ENCODE results near the gene CCDC121. TPM values are rescaled to one million over a fixed set of nuclear protein-coding genes. Genes with fewer than 3 reads are reported as not detected.

Gene CCDC121
- total and polyA plus RNA-seq, 2 experiments from 2014 or later: 2.7 to 4.4 TPM

DNA sequence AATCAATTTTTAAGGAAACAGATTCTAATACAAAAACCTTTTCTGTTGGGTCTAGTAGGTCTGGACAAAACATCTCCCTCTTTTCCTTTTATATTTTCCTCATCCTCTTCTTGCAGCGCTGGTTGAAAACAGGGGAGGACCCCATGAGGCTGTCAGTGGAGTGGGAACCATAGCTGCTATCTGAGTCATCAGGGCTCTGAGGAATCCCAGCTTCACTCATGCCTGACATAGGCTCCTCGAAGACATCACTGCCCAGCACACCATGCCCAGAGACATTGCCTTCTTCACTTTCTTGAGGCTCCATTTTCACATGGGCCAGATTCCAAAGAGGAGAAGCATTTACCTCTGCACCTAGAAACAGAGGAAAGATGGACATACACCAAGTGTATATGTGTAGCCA, 24.6 kb upstream of the CCDC121 start:
- Histone ChIP-seq H3K9me3 (ENCODE audit: low read depth) (no peaks in the 10 kb centered on the region), H3K9me2 (replicated peaks; ENCODE audit: insufficient read depth) (no peaks in the 10 kb centered on the region), H2AFZ (no peak overlapping the region), H3K4me3 (no peak overlapping the region), H3K4me1 (ENCODE audit: insufficient read depth) (no peaks in the 10 kb centered on the region), H3K27ac (no peak overlapping the region), H3K4me2 (no peak overlapping the region), H3K36me3 (replicated peaks; ENCODE audit: insufficient read depth, low read depth) (no peaks in the 10 kb centered on the region), H3K27me3 (no peaks in the 10 kb centered on the region), H3K79me2 (no peaks in the 10 kb centered on the region), H4K20me1 (ENCODE audit: insufficient read depth, poor library complexity, severe bottlenecking) (no peaks in the 10 kb centered on the region)
- WGBS (ENCODE audit: low lambda C conversion rate, missing lambda C conversion rate): 93% methylated on average over 2 of the region's 2 CpGs
- no peak for TF ChIP-seq EZH2phosphoT487 (IDR thresholded peaks at IDR 0.05; ENCODE audit: low read depth, severe bottlenecking, unreplicated experiment)
- no peak for TF ChIP-seq EZH2 (IDR thresholded peaks at IDR 0.05; ENCODE audit: borderline replicate concordance)
- TF ChIP-seq, protein P1, sequence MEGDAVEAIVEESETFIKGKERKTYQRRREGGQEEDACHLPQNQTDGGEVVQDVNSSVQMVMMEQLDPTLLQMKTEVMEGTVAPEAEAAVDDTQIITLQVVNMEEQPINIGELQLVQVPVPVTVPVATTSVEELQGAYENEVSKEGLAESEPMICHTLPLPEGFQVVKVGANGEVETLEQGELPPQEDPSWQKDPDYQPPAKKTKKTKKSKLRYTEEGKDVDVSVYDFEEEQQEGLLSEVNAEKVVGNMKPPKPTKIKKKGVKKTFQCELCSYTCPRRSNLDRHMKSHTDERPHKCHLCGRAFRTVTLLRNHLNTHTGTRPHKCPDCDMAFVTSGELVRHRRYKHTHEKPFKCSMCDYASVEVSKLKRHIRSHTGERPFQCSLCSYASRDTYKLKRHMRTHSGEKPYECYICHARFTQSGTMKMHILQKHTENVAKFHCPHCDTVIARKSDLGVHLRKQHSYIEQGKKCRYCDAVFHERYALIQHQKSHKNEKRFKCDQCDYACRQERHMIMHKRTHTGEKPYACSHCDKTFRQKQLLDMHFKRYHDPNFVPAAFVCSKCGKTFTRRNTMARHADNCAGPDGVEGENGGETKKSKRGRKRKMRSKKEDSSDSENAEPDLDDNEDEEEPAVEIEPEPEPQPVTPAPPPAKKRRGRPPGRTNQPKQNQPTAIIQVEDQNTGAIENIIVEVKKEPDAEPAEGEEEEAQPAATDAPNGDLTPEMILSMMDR (IDR thresholded peaks at IDR 0.05; ENCODE audit: poor library complexity): no peak
- DNase-seq (ENCODE audit: low spot score): no peak

DNA sequence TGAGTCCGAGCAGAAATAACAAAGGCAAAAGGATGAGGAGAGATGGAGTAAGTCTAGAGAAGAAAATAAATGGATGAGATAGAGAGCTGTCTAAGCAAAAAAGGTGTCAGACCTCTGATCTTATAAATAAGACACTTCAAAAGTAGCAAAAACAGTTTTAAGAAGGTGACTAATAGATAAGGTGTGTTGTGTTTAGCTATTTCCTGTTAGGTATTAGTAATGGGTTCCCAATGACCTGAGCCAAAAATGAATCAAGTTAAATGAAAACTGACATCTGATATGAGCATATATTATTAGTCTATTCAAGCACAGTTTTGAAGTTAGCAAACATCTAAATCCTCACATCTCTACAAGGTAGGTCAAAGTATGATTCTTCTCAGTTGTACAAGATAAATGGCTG, 24.0 kb upstream of the CCDC121 start:
- H3K9me2 ChIP-seq (replicated peaks; ENCODE audit: insufficient read depth): no peaks in the 10 kb centered on the region
- H3K4me2 ChIP-seq: no peak overlapping the region
- H3K36me3 ChIP-seq (replicated peaks; ENCODE audit: insufficient read depth, low read depth): no peaks in the 10 kb centered on the region
- no peak overlapping the region for H3K4me3 ChIP-seq
- no peaks in the 10 kb centered on the region for H3K27me3 ChIP-seq
- no peak overlapping the region for H3K27ac ChIP-seq
- H3K79me2 ChIP-seq: no peaks in the 10 kb centered on the region
- TF ChIP-seq, protein P1 (IDR thresholded peaks at IDR 0.05; ENCODE audit: poor library complexity): no peak
- no peak for TF ChIP-seq EZH2 (IDR thresholded peaks at IDR 0.05; ENCODE audit: borderline replicate concordance)
- no peak for TF ChIP-seq EZH2phosphoT487 (IDR thresholded peaks at IDR 0.05; ENCODE audit: low read depth, severe bottlenecking, unreplicated experiment)
- H3K4me1 ChIP-seq (ENCODE audit: insufficient read depth): no peaks in the 10 kb centered on the region
- H4K20me1 ChIP-seq (ENCODE audit: insufficient read depth, poor library complexity, severe bottlenecking): no peaks in the 10 kb centered on the region
- no peaks in the 10 kb centered on the region for H3K9me3 ChIP-seq (ENCODE audit: low read depth)
- DNase-seq (ENCODE audit: low spot score): no peak
- WGBS (ENCODE audit: low lambda C conversion rate, missing lambda C conversion rate): 100% methylated on average over 1 of the region's 1 CpG
- no peak overlapping the region for H2AFZ ChIP-seq

DNA sequence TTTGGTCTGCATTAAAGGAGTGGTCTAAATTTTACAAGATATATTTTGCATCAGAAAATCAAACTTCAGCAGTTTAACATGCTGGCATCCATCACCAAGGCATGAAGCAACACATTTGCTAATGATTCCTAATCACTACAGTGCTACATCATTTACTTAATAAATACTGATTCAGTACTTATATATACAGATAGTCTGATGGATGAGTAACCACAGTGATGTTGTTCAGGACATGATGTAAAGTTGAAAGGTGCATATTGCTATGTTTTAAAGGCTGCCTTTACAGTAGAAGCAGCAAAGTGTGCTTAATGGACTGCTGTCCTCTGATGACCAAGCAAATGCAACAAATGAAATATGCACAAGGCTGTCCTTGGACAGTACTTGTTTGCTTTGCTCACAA, 23.5 kb upstream of the CCDC121 start:
- TF ChIP-seq EZH2 (IDR thresholded peaks at IDR 0.05; ENCODE audit: borderline replicate concordance) (no peak), EZH2phosphoT487 (IDR thresholded peaks at IDR 0.05; ENCODE audit: low read depth, severe bottlenecking, unreplicated experiment) (no peak)
- TF ChIP-seq, protein P1 (IDR thresholded peaks at IDR 0.05; ENCODE audit: poor library complexity): no peak
- Histone ChIP-seq H3K4me3 (no peak overlapping the region), H3K79me2 (no peaks in the 10 kb centered on the region), H3K36me3 (replicated peaks; ENCODE audit: insufficient read depth, low read depth) (no peaks in the 10 kb centered on the region), H3K4me2 (no peak overlapping the region), H4K20me1 (ENCODE audit: insufficient read depth, poor library complexity, severe bottlenecking) (no peaks in the 10 kb centered on the region), H3K9me2 (replicated peaks; ENCODE audit: insufficient read depth) (no peaks in the 10 kb centered on the region), H3K27me3 (no peaks in the 10 kb centered on the region), H3K4me1 (ENCODE audit: insufficient read depth) (no peaks in the 10 kb centered on the region), H2AFZ (no peak overlapping the region), H3K27ac (no peak overlapping the region), H3K9me3 (ENCODE audit: low read depth) (no peaks in the 10 kb centered on the region)
- DNase-seq (ENCODE audit: low spot score): no peak

DNA sequence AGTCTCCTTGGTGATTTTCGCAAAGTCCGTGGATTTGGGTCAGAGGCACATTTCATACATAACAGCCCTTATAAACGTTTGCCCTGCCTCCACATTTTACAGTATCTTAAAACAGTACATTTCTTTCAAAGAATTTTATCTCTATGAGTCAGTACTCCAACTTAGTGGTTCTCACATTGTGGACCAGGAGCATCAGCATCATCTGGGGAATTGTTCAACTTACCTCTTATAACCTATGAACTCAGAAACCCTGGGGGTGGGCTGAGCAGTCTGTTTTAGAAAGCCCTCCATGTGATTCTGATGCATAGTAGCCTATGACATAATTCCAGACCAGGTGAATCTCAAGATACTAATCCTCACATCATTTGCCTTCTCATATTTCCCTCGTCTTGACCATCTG, 22.2 kb upstream of the CCDC121 start:
- Histone ChIP-seq H3K9me2 (replicated peaks; ENCODE audit: insufficient read depth) (no peaks in the 10 kb centered on the region), H3K4me1 (ENCODE audit: insufficient read depth) (no peaks in the 10 kb centered on the region), H2AFZ (no peak overlapping the region), H3K79me2 (no peaks in the 10 kb centered on the region), H3K36me3 (replicated peaks; ENCODE audit: insufficient read depth, low read depth) (no peaks in the 10 kb centered on the region), H4K20me1 (ENCODE audit: insufficient read depth, poor library complexity, severe bottlenecking) (no peaks in the 10 kb centered on the region), H3K4me3 (no peak overlapping the region), H3K9me3 (ENCODE audit: low read depth) (no peaks in the 10 kb centered on the region), H3K27me3 (no peaks in the 10 kb centered on the region), H3K4me2 (no peak overlapping the region), H3K27ac (no peak overlapping the region)
- no peak for DNase-seq (ENCODE audit: low spot score)
- TF ChIP-seq EZH2phosphoT487 (IDR thresholded peaks at IDR 0.05; ENCODE audit: low read depth, severe bottlenecking, unreplicated experiment) (no peak), EZH2 (IDR thresholded peaks at IDR 0.05; ENCODE audit: borderline replicate concordance) (no peak)
- TF ChIP-seq, protein P1 (IDR thresholded peaks at IDR 0.05; ENCODE audit: poor library complexity): no peak
- WGBS (ENCODE audit: low lambda C conversion rate, missing lambda C conversion rate): 82% methylated on average over 4 of the region's 4 CpGs

Data from hepatocyte (in vitro differentiated cells).